Caco-2 (cell line): ENCODE measurements around the gene H6PD. TPM values are rescaled to one million over a fixed set of nuclear protein-coding genes. Genes with fewer than 3 reads are reported as not detected.
A peak's percentile ranks its signal among the peaks of the same experiment; 100 is the strongest.

ENCODE experiments used
- BruUV-seq: library from RNA; stranded (reverse); fragments of 400-500 nt; replicated peaks from 2 replicates; lab custom pipeline; 2021; lab: Mats Ljungman, UMichigan
- CTCF ChIA-PET: fragments of 300-600 bp; sonication (Branson Sonifier 250); formaldehyde crosslinking; loops from one replicate; lab custom pipeline; 2022; ENCODE audit warnings: antibody characterized with exemption; lab: Charles Lee
- POLR2A ChIA-PET: fragments of 300-600 bp; sonication (Branson Sonifier 250); formaldehyde crosslinking; loops from one replicate; lab custom pipeline; 2022; ENCODE audit warnings: antibody characterized with exemption; lab: Charles Lee
- DNase-seq, 2 experiments: peaks; one replicate each; pipeline versions ENCODE4 v3.0.0 to v3.0.0-alpha.2; 2020 to 2022
- H3K27me3 ChIP-seq: replicated peaks from 2 replicates; pipeline ENCODE4 v1.6.0; 2011; ENCODE audit warnings: low read length; ENCODE audit not compliant: control insufficient read depth, insufficient read depth
- H3K36me3 ChIP-seq: 2 replicates; pipeline ENCODE4 v1.5.1; 2011; ENCODE audit warnings: low read length; ENCODE audit not compliant: control insufficient read depth, insufficient read depth
- H3K4me1 ChIP-seq: fragments of 250-450 bp; sonication (Bioruptor Pico); 2 replicates; pipeline ENCODE4 v1.5.1; 2020; ENCODE audit warnings: mild to moderate bottlenecking
- H3K4me3 ChIP-seq: 2 replicates; pipeline ENCODE4 v1.5.1; 2011; ENCODE audit warnings: low read depth, mild to moderate bottlenecking, control low read depth, low read length
- H3K9me3 ChIP-seq: fragments of 250-450 bp; sonication (Bioruptor Pico); 2 replicates; pipeline ENCODE4 v1.5.1; 2020; ENCODE audit warnings: mild to moderate bottlenecking, moderate library complexity
- H3K27ac Mint-ChIP-seq: one replicate; pipeline ENCODE4 v1.8.0; 2022; ENCODE audit warnings: mixed read lengths; ENCODE audit not compliant: unreplicated experiment
- H3K27me3 Mint-ChIP-seq: one replicate; pipeline ENCODE4 v1.8.0; 2022; ENCODE audit warnings: mixed read lengths; ENCODE audit not compliant: insufficient read depth, unreplicated experiment
- H3K36me3 Mint-ChIP-seq: one replicate; pipeline ENCODE4 v1.8.0; 2022; ENCODE audit warnings: mild to moderate bottlenecking, mixed read lengths; ENCODE audit not compliant: insufficient read depth, unreplicated experiment
- H3K4me1 Mint-ChIP-seq: one replicate; pipeline ENCODE4 v1.8.0; 2022; ENCODE audit warnings: low read depth, mixed read lengths; ENCODE audit not compliant: unreplicated experiment
- H3K4me3 Mint-ChIP-seq: one replicate; pipeline ENCODE4 v1.8.0; 2022; ENCODE audit warnings: mild to moderate bottlenecking, moderate library complexity, mixed read lengths; ENCODE audit not compliant: unreplicated experiment
- H3K9me3 Mint-ChIP-seq: one replicate; pipeline ENCODE4 v1.8.0; 2022; ENCODE audit warnings: mixed read lengths; ENCODE audit not compliant: unreplicated experiment
- intact Hi-C: fragments of 100-400 bp; cut with micrococcal nuclease; formaldehyde crosslinking; loops from one replicate; pipeline ENCODE4 v1.10.0; 2022; ENCODE audit not compliant: unreplicated experiment
- total RNA-seq: library from RNA; stranded (reverse); gene quantifications from 2 replicates; pipeline ENCODE4 v1.2.3, GENCODE V29; 2022
- TF ChIP-seq, protein P1 (sequence below), 2 experiments: fragments of 200-600 bp in 1 of 2; IDR thresholded peaks; 1 replicate in 1 of 2; 2 replicates in 1 of 2; pipeline versions ENCODE4 v1.5.1 to v1.8.0; 2011 to 2022; ENCODE audit warnings: antibody characterized with exemption in 1 of 2, control low read depth in 1 of 2, inconsistent platforms in 1 of 2, low read depth in 1 of 2, low read length in 1 of 2, mild to moderate bottlenecking in 1 of 2, moderate library complexity in 1 of 2; ENCODE audit not compliant: insufficient read depth in 1 of 2, severe bottlenecking in 1 of 2, unreplicated experiment in 1 of 2

Gene H6PD
- total RNA-seq, 1 experiment from 2014 or later = 13.0 TPM

GRCh38 chr1:9241891-9242290 lies 7.3 kb downstream of the H6PD start:
- Mint-ChIP-seq H3K4me1 (peaks cover 17% of the 10 kb centered on the region), H3K9me3 (no peaks in the 10 kb centered on the region), H3K4me3 (no peak overlapping the region), H3K36me3 (no peaks in the 10 kb centered on the region), H3K27me3 (no peaks in the 10 kb centered on the region), H3K27ac (no peak overlapping the region)
- DNase-seq = no peak
- TF ChIP-seq, protein P1, sequence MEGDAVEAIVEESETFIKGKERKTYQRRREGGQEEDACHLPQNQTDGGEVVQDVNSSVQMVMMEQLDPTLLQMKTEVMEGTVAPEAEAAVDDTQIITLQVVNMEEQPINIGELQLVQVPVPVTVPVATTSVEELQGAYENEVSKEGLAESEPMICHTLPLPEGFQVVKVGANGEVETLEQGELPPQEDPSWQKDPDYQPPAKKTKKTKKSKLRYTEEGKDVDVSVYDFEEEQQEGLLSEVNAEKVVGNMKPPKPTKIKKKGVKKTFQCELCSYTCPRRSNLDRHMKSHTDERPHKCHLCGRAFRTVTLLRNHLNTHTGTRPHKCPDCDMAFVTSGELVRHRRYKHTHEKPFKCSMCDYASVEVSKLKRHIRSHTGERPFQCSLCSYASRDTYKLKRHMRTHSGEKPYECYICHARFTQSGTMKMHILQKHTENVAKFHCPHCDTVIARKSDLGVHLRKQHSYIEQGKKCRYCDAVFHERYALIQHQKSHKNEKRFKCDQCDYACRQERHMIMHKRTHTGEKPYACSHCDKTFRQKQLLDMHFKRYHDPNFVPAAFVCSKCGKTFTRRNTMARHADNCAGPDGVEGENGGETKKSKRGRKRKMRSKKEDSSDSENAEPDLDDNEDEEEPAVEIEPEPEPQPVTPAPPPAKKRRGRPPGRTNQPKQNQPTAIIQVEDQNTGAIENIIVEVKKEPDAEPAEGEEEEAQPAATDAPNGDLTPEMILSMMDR (IDR thresholded peaks at IDR 0.05; ENCODE audit: insufficient read depth in 1 of 2, low read depth in 1 of 2, low read length in 1 of 2, severe bottlenecking in 1 of 2, unreplicated experiment in 1 of 2) = no peak
- Histone ChIP-seq H3K27me3 (no peaks in the 10 kb centered on the region), H3K4me1 (no peaks in the 10 kb centered on the region), H3K9me3 (no peaks in the 10 kb centered on the region), H3K36me3 (no peaks in the 10 kb centered on the region; the same call in 1 of the 2 replicates), H3K4me3 (no peak overlapping the region)
- intact Hi-C loops = no loop called here
- no TSS peak for BruUV-seq
- POLR2A ChIA-PET = interaction anchor here (0.5 kb wide), 1 partner anchor 1531 kb away, joined by 5 read pairs; no protein-coding TSS in a partner anchor
- CTCF ChIA-PET = no interaction called here

- TF ChIP-seq, protein P1 (IDR thresholded peaks at IDR 0.05; ENCODE audit: insufficient read depth in 1 of 2, low read depth in 1 of 2, low read length in 1 of 2, severe bottlenecking in 1 of 2, unreplicated experiment in 1 of 2) = no peak
- peak in 1 of 2 experiments; percentile 52 for DNase-seq
- no TSS peak for BruUV-seq
- Mint-ChIP-seq H3K4me1 (peaks cover 17% of the 10 kb centered on the region), H3K4me3 (no peak overlapping the region), H3K27ac (peak overlapping the region; percentile 35), H3K9me3 (no peaks in the 10 kb centered on the region), H3K36me3 (no peaks in the 10 kb centered on the region), H3K27me3 (no peaks in the 10 kb centered on the region)
- POLR2A ChIA-PET = no interaction called here
- intact Hi-C loops = no loop called here
- Histone ChIP-seq H3K36me3 (no peaks in the 10 kb centered on the region; the same call in 1 of the 2 replicates), H3K27me3 (no peaks in the 10 kb centered on the region), H3K4me3 (no peak overlapping the region), H3K4me1 (no peaks in the 10 kb centered on the region), H3K9me3 (no peaks in the 10 kb centered on the region)
- CTCF ChIA-PET = no interaction called here
Measured at GRCh38 chr1:9242338-9242969, 7.9 kb downstream of the H6PD start.

DNA sequence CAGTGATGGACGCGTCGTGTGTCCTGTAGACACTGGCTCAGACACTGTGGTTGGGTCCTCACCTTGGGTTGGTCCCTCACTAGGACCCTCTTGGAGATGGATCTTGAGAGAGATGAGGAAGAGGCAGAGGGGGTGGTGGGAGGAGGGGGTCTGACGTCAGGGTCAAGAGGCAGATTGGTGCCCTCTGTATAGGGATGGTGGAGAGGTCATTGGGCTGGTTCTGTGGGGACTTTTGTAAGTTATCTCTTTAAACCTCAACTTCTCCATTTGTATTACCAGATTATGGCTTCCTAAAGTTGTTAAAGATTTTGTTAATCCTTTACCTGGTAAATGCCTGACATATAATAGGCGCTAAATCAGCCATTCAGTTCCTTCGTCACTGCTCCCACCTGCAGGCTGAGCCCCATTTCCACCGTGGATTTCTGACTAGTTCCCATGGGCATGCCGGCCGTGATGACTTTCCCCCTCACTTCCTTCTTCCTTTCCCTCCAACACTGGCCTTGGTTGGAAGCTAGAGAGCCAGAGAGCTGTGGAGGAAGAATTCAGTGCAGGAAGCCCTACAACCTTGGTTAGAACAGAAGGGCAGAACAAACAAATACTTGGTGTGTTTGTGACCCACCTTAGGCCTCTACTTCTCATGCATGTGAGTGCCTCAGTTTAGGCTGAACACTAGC lies 8.6 kb downstream of the H6PD start:
- H3K9me3 ChIP-seq = no peaks in the 10 kb centered on the region
- Mint-ChIP-seq H3K9me3 (no peaks in the 10 kb centered on the region), H3K4me3 (no peak overlapping the region), H3K4me1 (peaks cover 12% of the 10 kb centered on the region), H3K27me3 (no peaks in the 10 kb centered on the region), H3K27ac (no peak overlapping the region), H3K36me3 (no peaks in the 10 kb centered on the region)
- H3K27me3 ChIP-seq = no peaks in the 10 kb centered on the region
- CTCF ChIA-PET = no interaction called here
- TF ChIP-seq, protein P1 (IDR thresholded peaks at IDR 0.05; ENCODE audit: insufficient read depth in 1 of 2, low read depth in 1 of 2, low read length in 1 of 2, severe bottlenecking in 1 of 2, unreplicated experiment in 1 of 2) = no peak
- intact Hi-C loops = no loop called here
- DNase-seq = no peak
- no peaks in the 10 kb centered on the region; the same call in 1 of the 2 replicates for H3K36me3 ChIP-seq
- no TSS peak for BruUV-seq
- POLR2A ChIA-PET = no interaction called here
- H3K4me3 ChIP-seq = no peak overlapping the region
- no peaks in the 10 kb centered on the region for H3K4me1 ChIP-seq
